Adrenal gland (tissue), 5 donors: Measurements from ENCODE around the gene HK2.
A peak's percentile ranks its signal among the peaks of the same experiment; 100 is the strongest.

ENCODE experiments used
- POLR2A ChIP-seq, 2 donors: fragments of 450-650 bp; IDR thresholded peaks; one replicate each; pipeline ENCODE4 v1.6.1; 2017; ENCODE audit warnings: antibody characterized with exemption in 2 of 2, mild to moderate bottlenecking in 2 of 2, moderate library complexity in 1 of 2
- TF ChIP-seq, protein P1 (sequence below), 6 experiments: fragments of 450-650 bp in 4 of 6; fragments of 200-600 bp in 2 of 6; sonication (generic) in 1 of 6; IDR thresholded peaks; 1 replicate in 5 of 6; 2 replicates in 1 of 6; pipeline versions ENCODE4 v1.5.1 to v1.8.0; 2016 to 2021; ENCODE audit warnings: antibody characterized with exemption in 6 of 6, mild to moderate bottlenecking in 2 of 6, moderate library complexity in 1 of 6
- donor health status: DM: no; HTN: no; CAD: no.

GRCh38 chr2:74876081-74876886 lies 42.4 kb downstream of the HK2 start:
- TF ChIP-seq, protein P1, sequence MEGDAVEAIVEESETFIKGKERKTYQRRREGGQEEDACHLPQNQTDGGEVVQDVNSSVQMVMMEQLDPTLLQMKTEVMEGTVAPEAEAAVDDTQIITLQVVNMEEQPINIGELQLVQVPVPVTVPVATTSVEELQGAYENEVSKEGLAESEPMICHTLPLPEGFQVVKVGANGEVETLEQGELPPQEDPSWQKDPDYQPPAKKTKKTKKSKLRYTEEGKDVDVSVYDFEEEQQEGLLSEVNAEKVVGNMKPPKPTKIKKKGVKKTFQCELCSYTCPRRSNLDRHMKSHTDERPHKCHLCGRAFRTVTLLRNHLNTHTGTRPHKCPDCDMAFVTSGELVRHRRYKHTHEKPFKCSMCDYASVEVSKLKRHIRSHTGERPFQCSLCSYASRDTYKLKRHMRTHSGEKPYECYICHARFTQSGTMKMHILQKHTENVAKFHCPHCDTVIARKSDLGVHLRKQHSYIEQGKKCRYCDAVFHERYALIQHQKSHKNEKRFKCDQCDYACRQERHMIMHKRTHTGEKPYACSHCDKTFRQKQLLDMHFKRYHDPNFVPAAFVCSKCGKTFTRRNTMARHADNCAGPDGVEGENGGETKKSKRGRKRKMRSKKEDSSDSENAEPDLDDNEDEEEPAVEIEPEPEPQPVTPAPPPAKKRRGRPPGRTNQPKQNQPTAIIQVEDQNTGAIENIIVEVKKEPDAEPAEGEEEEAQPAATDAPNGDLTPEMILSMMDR (IDR thresholded peaks at IDR 0.05), result peak; percentile 63 to 87 (median 72)
- no peak for TF ChIP-seq POLR2A (IDR thresholded peaks at IDR 0.05)
